HUDEP-2 (cell line): Measurements from ENCODE around the gene EPS8L3.

Experiments used
- DNase-seq, 76 experiments: peaks; one replicate each; lab custom pipeline; 2025; ENCODE audit not compliant: unreplicated experiment in 76 of 76; lab: John Stamatoyannopoulos, UW

The EPS8L3 gene

GRCh38 chr1:109782927-109783326 is 19.2 kb upstream of the EPS8L3 start:
- no peak for DNase-seq

GRCh38 chr1:109782514-109782913 is 18.8 kb upstream of the EPS8L3 start:
- DNase-seq = no peak

- DNase-seq = no peak
Observed at GRCh38 chr1:109781806-109782205, 18.1 kb upstream of the EPS8L3 start.

GRCh38 chr1:109780982-109781381 is 17.3 kb upstream of the EPS8L3 start:
- DNase-seq = no peak

- DNase-seq = no peak
Observed at GRCh38 chr1:109777980-109778625, 14.4 kb upstream of the EPS8L3 start.

GRCh38 chr1:109777436-109777835 is 13.7 kb upstream of the EPS8L3 start:
- no peak for DNase-seq

GRCh38 chr1:109776911-109777310 is 13.2 kb upstream of the EPS8L3 start:
- peak in 61 of 76 experiments; percentile 11 to 83 (median 50) for DNase-seq

- no peak for DNase-seq
Observed at GRCh38 chr1:109776206-109776835, 12.6 kb upstream of the EPS8L3 start.

GRCh38 chr1:109775398-109775797 is 11.7 kb upstream of the EPS8L3 start:
- DNase-seq = no peak

- no peak for DNase-seq
Observed at GRCh38 chr1:109773900-109774485, 10.3 kb upstream of the EPS8L3 start.

GRCh38 chr1:109773203-109773899 is 9.6 kb upstream of the EPS8L3 start:
- DNase-seq = peak in 72 of 76 experiments; percentile 13 to 89 (median 77)

GRCh38 chr1:109772658-109773202 is 9.0 kb upstream of the EPS8L3 start:
- DNase-seq = no peak

GRCh38 chr1:109771712-109772657 is 8.3 kb upstream of the EPS8L3 start:
- peak in 9 of 76 experiments; percentile 9 to 35 (median 21) for DNase-seq

- DNase-seq = no peak
Observed at GRCh38 chr1:109770331-109771095, 6.8 kb upstream of the EPS8L3 start.

- DNase-seq = no peak
Observed at GRCh38 chr1:109769330-109770078, 5.8 kb upstream of the EPS8L3 start.

GRCh38 chr1:109768820-109769219 is 5.1 kb upstream of the EPS8L3 start:
- DNase-seq = no peak

GRCh38 chr1:109768335-109768650 is 4.6 kb upstream of the EPS8L3 start:
- DNase-seq = no peak

GRCh38 chr1:109767637-109768334 is 4.1 kb upstream of the EPS8L3 start:
- no peak for DNase-seq
